Stomach (tissue), 9 donors: ENCODE results near the gene TNP1. TPM values are rescaled to one million over a fixed set of nuclear protein-coding genes. Genes with fewer than 3 reads are reported as not detected.

ENCODE experiments used
- DNase-seq, 2 donors: peaks; one replicate each; pipeline versions ENCODE4 v3.0.0 to v3.0.0-alpha.2; 2013 to 2019
- H3K27ac ChIP-seq, 5 donors: fragments of 200-600 bp in 4 of 5; sonication (generic) in 4 of 5; one replicate each; pipeline ENCODE4 v1.5.1; 2013 to 2019; ENCODE audit warnings: mild to moderate bottlenecking in 1 of 5, moderate library complexity in 1 of 5
- H3K27me3 ChIP-seq, 3 donors: fragments of 200-600 bp; sonication (generic); one replicate each; pipeline ENCODE4 v1.5.1; 2017 to 2019; ENCODE audit warnings: mixed run types in 1 of 3
- H3K36me3 ChIP-seq, 4 donors: fragments of 200-600 bp; sonication (generic); 1 replicate in 3 of 4; 2 replicates in 1 of 4; pipeline ENCODE4 v1.5.1; 2016 to 2019
- H3K4me1 ChIP-seq, 4 donors: fragments of 200-600 bp; sonication (generic); one replicate each; pipeline ENCODE4 v1.5.1; 2016 to 2019
- H3K4me3 ChIP-seq, 4 donors: fragments of 200-600 bp; sonication (generic) in 3 of 4; one replicate each; pipeline ENCODE4 v1.5.1; 2016 to 2019; ENCODE audit warnings: mild to moderate bottlenecking in 1 of 4
- H3K9me3 ChIP-seq, 4 donors: fragments of 200-600 bp; sonication (generic); one replicate each; pipeline ENCODE4 v1.5.1; 2016 to 2019
- EP300 ChIP-seq: sonication (generic); formaldehyde crosslinking; IDR thresholded peaks from one replicate; pipeline ENCODE4 v1.6.1; 2017; ENCODE audit warnings: antibody characterized with exemption
- POLR2A ChIP-seq, 4 donors: fragments of 450-650 bp; IDR thresholded peaks; one replicate each; pipeline ENCODE4 v1.6.1; 2016; ENCODE audit warnings: antibody characterized with exemption in 4 of 4, control low read depth in 2 of 4, mild to moderate bottlenecking in 1 of 4, moderate library complexity in 1 of 4
- POLR2AphosphoS5 ChIP-seq, 3 donors: sonication (generic); formaldehyde crosslinking; IDR thresholded peaks; one replicate each; pipeline ENCODE4 v1.6.1; 2016; ENCODE audit warnings: antibody characterized with exemption in 3 of 3
- WGBS, 5 donors: extraction: QIAGEN DNeasy Blood & Tissue Kit in 3 of 5; methylation state at CpG; one replicate each; pipeline versions ENCODE4 v1.1.5 to v1.1.7; 2013 to 2018; 5-methylcytosine and 5-hydroxymethylcytosine counted together
- intact Hi-C: fragments of 100-400 bp; cut with DNase I; formaldehyde crosslinking; loops from one replicate; pipeline ENCODE4 v1.15.1; 2023; ENCODE audit warnings: low total_unique reads
- polyA plus RNA-seq, 3 donors: library from polyadenylated mRNA; stranded (reverse); fragments of 200-250 nt; gene quantifications; one replicate each; pipeline ENCODE4 v1.2.3, GENCODE V29; 2013
- total RNA-seq, 5 donors: library from RNA; depleted of rRNA; stranded (reverse); fragments of >200 nt; gene quantifications; one replicate each; pipeline versions ENCODE4 v1.1.0 to v1.2.3, GENCODE V29; 2014 to 2016
- TF ChIP-seq, protein P1 (sequence below), 7 experiments: fragments of 450-650 bp in 4 of 7; fragments of 200-600 bp in 3 of 7; sonication (generic) in 3 of 7; IDR thresholded peaks; one replicate each; pipeline ENCODE4 v1.5.1; 2016 to 2019; ENCODE audit warnings: antibody characterized with exemption in 7 of 7, control low read depth in 2 of 7, mild to moderate bottlenecking in 1 of 7
- donor health status: healthy with polysubstance abuse.
- donor health status: Bipolar disorder and iron deficiency.
- donor health status: healthy.

Gene TNP1
- total and polyA plus RNA-seq, 8 donors: not detected

DNA sequence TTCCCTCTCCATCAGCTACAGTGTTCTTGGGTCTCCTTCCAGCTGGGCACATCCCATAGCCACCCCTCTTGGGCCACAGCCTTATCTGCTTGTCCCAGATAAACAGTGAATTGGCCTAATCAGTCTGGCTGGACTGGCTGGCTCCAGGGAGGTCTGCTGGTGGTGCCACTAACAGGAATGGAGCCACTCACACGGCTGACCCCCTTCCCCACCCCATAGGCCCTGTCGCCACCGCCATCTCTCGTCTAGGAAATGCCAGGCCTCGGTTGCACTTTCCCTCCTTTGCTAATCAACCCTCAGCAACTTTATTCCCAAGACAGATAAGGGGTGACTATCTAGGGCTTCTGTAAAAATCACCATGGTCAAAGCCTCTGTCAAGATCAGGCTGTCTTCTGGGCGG lies 23.0 kb upstream of the TNP1 start:
- 39 to 65% (median 55%) methylated on average over 6 of the region's 6 CpGs for WGBS, 5 donors
- Histone ChIP-seq H3K36me3 (no peaks in the 10 kb centered on the region), H3K9me3 (no peaks in the 10 kb centered on the region), H3K4me3 (no peak overlapping the region), H3K27me3 (no peaks in the 10 kb centered on the region), H3K27ac (peak overlapping the region in 3 of 5 donors; percentile 1 to 72 (median 34)), H3K4me1 (peaks cover 0 to 39% (median 14%) of the 10 kb centered on the region in 4 donors)
- intact Hi-C loops: no loop called here
- peak in 1 of 2 donors; percentile 46 for DNase-seq
- no peak for TF ChIP-seq EP300
- peak in 1 of 3 donors; percentile 22 for TF ChIP-seq POLR2AphosphoS5 (IDR thresholded peaks at IDR 0.05)

DNA sequence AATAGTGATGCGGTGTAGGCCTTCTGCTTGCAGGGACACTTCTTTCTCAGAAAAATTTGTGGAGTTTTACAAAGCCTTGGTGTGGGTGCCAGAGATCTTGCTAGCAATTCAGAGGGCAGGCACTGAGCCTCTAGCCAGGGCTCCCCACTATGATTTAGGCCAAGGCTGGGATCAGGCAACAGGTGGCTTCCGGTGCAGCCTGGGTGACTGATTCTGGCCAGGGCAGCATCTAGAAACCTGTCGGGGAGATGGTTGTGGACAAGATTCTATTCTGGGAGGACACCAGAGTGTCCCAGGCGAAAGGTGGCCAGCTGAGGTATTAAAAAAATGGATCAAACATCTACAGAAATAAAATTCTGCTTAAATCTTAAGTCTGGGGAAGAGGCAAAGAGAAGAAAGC lies 21.5 kb upstream of the TNP1 start:
- 70 to 96% (median 82%) methylated on average over 4 of the region's 4 CpGs for WGBS, 5 donors
- intact Hi-C loops: no loop called here
- DNase-seq: no peak
- no peaks in the 10 kb centered on the region for H3K9me3 ChIP-seq
- no peaks in the 10 kb centered on the region for H3K27me3 ChIP-seq
- TF ChIP-seq, protein P1, sequence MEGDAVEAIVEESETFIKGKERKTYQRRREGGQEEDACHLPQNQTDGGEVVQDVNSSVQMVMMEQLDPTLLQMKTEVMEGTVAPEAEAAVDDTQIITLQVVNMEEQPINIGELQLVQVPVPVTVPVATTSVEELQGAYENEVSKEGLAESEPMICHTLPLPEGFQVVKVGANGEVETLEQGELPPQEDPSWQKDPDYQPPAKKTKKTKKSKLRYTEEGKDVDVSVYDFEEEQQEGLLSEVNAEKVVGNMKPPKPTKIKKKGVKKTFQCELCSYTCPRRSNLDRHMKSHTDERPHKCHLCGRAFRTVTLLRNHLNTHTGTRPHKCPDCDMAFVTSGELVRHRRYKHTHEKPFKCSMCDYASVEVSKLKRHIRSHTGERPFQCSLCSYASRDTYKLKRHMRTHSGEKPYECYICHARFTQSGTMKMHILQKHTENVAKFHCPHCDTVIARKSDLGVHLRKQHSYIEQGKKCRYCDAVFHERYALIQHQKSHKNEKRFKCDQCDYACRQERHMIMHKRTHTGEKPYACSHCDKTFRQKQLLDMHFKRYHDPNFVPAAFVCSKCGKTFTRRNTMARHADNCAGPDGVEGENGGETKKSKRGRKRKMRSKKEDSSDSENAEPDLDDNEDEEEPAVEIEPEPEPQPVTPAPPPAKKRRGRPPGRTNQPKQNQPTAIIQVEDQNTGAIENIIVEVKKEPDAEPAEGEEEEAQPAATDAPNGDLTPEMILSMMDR (IDR thresholded peaks at IDR 0.05): no peak
- TF ChIP-seq POLR2AphosphoS5 (IDR thresholded peaks at IDR 0.05): no peak
- TF ChIP-seq EP300: no peak
- no peak for TF ChIP-seq POLR2A (IDR thresholded peaks at IDR 0.05)
- H3K4me1 ChIP-seq: peaks cover 0 to 39% (median 14%) of the 10 kb centered on the region in 4 donors
- H3K36me3 ChIP-seq: no peaks in the 10 kb centered on the region
- H3K27ac ChIP-seq: peak overlapping the region in 2 of 5 donors; percentile 19 to 45
- H3K4me3 ChIP-seq: no peak overlapping the region

DNA sequence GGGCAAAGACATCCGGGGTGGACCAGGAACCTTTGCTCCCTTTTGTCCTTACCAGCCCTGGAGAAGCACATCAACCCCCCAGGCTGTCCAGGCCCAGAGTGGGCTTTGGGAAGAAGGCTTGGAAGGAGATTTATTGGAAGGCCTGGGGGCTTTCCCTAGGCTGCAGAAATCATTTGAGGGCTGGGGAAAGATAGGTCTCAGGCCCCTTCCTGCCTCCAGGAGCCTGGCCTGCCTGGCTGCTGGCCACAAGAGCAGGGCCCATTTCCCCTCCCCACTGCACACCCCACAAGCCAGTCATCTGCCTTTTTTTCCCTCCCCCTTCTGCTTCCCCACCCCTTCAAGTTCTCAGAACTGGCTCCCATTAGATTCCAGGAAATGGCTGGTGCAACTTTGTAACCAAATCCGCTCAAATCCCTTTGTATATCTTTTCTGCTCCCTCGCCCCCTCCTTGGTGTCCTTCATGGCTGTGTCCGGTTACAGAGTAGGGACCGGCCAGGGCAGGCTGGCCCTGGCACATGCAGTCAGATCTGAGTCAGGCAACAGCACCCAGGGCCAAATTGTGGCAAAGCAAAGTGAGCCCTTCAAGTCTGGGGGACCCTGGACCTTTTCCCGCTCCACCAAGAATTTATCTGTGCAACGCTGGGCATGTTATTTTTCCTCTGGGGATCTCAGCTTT lies 20.8 kb upstream of the TNP1 start:
- no peak overlapping the region for H3K4me3 ChIP-seq
- intact Hi-C loops: no loop called here
- H3K27ac ChIP-seq: peak overlapping the region in 3 of 5 donors; percentile 46 to 69 (median 66)
- 59 to 73% (median 67%) methylated on average over 7 of the region's 7 CpGs for WGBS, 5 donors
- peaks cover 0 to 39% (median 14%) of the 10 kb centered on the region in 4 donors for H3K4me1 ChIP-seq
- H3K9me3 ChIP-seq: no peaks in the 10 kb centered on the region
- H3K36me3 ChIP-seq: no peaks in the 10 kb centered on the region
- peak in 1 of 2 donors; percentile 78 for DNase-seq
- TF ChIP-seq POLR2AphosphoS5 (IDR thresholded peaks at IDR 0.05): peak; percentile 30 to 78 (median 43)
- TF ChIP-seq, protein P1 (IDR thresholded peaks at IDR 0.05): no peak
- peak; percentile 19 for TF ChIP-seq EP300
- H3K27me3 ChIP-seq: no peaks in the 10 kb centered on the region

DNA sequence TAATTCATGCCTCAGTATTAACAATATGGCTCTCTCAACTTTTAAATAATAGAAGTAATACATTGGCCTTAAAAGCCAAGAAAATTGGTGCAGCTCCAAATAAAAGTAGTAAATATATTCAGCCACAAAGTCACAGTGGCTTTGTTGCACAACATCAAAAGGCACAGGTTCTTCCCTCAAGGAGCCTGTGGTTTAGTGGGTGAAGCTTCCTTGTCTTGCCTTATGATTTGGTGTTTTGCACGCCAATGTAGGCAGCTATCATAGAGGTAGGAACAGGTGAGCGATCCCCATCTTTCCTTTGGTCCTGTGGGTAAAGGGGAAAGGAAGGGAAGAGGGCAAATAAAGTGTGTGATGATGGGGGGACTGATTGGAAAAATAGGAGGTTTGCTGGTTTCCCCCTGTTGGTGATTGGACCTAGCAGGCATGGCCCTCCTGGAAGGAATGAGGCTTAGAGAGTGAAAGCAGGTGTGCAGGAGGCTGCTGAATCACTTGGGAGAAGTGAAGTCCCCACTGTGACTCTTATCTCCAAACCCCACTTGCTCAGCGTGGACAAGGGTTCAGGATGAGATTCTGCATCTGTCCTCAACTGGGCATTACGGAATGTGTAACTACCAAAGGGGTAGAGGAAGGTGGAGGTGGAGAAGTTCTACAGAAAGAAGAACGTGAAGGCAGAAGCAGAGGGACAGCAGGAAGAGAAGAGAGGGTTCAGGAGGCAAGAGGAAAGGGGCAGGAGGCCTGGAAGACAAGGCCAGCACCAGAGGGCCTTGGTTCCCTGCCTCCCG lies 20.1 kb upstream of the TNP1 start:
- Histone ChIP-seq H3K4me1 (peaks cover 0 to 39% (median 14%) of the 10 kb centered on the region in 4 donors), H3K27ac (peak overlapping the region in 3 of 5 donors; percentile 46 to 69 (median 66)), H3K36me3 (no peaks in the 10 kb centered on the region), H3K4me3 (no peak overlapping the region), H3K27me3 (no peaks in the 10 kb centered on the region), H3K9me3 (no peaks in the 10 kb centered on the region)
- no peak for DNase-seq
- WGBS, 5 donors: 80 to 89% (median 84%) methylated on average over 6 of the region's 6 CpGs
- TF ChIP-seq POLR2A (IDR thresholded peaks at IDR 0.05) (no peak), EP300 (no peak), POLR2AphosphoS5 (IDR thresholded peaks at IDR 0.05) (no peak)
- TF ChIP-seq, protein P1 (IDR thresholded peaks at IDR 0.05): no peak
- intact Hi-C loops: no loop called here
